HG03060 (cell line): Measurements from ENCODE around the gene CMTM6.
"Not testable (repeated sequence)": the region's sequence is repeated elsewhere in the genome, so short reads cannot be mapped to it uniquely, and the experiment has no call there.

Experiments used
- ATAC-seq: cut with Tn5 transposase; IDR thresholded peaks from one replicate; pipeline ENCODE4 v1.9.1; 2021; ENCODE audit warnings: low read depth, moderate number of reproducible peaks; ENCODE audit not compliant: unreplicated experiment

The CMTM6 gene

DNA sequence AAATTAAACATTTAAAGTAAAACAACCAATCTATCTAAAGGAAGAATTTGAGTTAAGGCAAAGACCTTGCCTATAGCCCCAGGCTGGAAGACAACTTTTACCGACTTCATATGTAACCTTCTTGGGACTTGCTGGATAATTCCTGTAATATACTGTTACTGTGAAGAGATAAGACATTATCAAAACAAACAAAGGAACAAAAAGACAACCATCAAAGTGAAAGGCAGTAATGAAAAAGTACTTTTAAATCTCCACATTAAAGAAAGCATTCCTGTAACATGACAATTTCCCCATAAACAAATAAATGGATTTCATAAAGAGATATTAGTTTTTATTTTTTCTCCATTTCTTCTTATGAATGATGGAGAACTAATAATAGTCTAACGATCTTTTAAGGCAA, 2.4 kb downstream of the CMTM6 start:
- no peak for ATAC-seq

DNA sequence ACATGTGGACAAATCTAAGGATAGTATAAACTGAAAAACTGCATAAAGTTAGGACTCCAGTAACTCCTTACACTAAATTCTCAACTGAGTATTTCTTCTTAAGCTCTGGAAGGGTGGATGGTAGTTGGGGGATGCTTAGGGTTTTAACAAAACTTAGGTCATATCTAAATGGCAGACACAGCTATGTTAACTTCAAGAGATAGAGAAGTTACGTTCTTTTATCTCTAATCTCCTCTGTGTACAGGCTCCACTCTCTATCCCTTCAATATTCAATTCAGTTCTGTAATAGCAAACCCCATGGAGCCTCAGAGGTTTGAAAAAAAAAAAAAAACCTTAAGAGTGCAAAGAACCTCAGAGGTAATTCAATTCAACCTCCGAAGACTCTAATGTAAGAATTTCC, 3.1 kb downstream of the CMTM6 start:
- ATAC-seq: no peak

DNA sequence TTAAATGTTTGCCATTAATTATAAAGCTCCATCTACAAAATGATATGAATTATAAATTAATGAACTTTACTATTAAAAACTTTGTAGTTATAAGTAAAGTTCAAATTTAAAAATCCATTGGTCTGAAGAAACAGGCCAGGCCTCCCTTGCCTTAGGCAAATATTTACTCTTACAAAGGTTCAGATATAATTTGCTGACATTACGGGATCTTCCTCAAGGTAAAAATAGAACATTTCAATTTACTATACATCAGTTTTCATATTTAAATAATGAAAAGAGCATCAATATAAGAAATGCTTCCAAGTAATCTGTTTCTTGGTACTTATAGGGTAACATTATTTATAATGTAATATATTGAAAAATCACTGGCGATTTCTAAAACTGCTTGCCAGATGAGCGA, 3.7 kb downstream of the CMTM6 start:
- no peak for ATAC-seq

DNA sequence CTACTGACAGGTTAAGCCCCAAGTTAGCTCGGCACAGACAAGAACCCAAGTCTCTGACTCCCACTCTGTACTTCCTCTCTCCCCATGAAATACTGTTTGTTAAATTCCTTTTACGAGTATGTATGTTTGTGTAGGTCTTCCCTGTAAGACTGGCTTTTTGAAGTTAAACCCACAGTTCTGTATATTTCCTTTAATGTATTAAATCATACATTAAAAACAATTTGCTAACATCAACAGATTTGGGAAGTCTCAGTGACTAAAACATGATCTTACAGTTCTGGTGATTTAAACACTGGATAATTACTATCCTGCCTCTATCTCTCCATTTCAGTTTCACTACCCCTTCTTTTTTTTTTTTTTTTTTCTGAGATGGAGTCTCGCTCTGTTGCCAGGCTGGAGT, 4.4 kb downstream of the CMTM6 start:
- no peak for ATAC-seq

DNA sequence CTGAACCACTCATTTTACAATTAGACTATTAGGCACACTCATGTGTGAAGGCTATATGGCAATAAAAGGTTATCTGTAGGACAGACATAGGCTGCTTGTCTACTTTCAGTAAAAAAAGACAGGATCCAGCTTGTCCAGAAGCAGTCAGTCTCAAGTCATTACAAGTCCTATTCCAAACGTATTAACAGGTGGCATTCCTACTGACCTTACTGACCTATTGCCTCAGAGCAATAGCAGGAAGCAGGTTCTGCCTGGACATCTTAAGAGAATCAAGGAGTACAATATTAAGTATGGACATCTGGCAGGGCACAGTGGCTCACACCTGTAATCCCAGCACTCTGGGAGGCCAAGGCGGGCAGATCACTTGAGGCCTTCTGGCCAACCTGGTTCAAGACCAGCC, 7.0 kb downstream of the CMTM6 start:
- ATAC-seq: no peak

DNA sequence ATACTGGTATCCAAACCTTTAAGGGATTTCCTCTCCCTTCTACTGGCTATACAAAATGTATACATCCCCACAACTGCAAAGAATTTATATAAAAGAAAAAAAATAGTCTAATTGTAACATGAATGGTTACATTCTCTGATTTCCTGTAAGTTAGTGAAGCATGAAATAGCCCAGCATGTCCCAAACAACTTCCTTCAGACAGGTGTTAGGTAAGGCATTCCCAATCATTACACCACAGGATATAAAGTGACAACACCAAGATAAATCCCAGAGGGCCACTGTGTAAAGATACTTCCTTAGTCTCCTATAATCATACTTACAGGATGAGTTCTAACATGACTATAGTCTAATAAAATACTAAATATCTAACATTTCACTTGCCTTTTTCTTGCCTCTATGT, 7.6 kb downstream of the CMTM6 start:
- ATAC-seq: no peak

DNA sequence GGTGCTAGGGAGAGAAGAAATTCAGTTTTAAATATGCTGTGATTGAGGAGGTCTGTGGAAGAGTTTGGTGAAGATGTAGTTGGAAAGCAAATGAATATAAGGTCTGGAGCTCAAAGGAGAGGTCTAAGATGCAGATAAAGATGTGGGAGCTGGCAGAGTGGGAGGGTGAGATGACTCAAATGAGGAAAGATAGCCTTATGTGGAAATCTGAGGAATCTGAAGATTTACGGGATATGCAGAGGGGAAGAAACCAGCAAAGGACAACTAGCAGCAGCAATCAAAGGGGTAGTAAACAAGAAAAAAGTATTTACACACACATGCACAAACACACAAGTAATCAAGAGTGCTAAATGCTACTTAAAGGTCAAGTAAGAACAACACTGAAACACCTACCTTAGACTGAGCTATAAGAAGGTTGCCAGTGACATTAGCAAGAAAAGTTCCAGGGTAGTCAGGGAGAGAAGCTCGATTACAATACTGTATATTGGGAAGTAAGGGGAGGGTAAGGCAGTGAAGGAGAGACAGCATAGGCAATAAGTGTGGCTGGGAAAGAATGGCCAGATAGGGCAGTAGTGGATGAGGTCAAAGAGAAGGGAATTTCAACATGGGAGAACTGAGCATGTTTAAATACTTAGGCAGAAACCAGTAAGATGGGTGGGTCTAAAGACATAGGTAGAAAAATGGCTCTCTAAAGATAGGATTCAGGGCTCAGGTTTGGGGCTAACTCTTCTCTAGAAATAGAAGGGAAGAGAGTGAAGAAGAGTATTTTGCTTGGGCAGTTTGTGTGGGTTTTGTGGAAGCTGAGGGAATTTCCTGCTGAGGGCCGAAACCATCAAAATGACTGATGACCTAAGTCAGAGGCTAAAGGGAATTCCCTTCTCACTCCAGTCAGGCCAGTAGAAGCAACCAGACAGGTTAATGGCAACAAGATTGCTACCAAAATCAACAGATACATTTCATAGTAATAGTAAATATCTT, 8.9 kb downstream of the CMTM6 start:
- no peak for ATAC-seq

DNA sequence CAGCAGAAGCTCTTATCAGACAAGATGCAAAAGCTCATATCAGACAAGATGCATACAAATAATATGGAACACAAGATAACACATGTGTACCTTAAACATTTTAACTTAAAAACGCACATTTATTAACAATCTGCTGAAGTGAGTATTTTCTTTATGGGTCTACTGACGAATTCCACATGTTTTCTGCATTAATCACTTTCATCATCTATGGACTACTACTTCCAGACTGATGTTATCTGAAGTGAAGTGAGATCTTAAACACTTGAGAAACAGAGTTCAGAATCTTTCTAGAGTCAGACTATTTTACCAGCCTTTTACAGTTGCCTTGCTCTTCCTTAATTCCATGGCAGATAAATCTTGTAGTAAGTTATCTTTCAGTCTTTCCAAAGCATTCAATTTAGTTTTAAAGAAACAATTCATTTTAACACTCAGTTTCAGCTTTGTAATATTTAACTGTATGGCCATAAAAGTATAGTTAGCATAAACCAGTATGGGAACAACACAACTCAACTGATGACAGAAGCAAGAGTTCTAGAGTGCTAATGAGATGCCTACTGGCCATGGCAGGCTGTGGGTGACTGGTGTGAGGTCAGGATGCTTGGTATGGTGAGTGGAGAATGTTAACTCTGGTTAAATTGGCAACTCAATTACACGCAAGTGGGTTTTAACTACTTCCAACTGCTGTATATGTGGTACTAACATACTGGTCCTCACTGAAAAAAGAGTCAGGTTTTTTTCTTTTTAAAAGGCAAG, 9.8 kb downstream of the CMTM6 start:
- ATAC-seq: no peak

DNA sequence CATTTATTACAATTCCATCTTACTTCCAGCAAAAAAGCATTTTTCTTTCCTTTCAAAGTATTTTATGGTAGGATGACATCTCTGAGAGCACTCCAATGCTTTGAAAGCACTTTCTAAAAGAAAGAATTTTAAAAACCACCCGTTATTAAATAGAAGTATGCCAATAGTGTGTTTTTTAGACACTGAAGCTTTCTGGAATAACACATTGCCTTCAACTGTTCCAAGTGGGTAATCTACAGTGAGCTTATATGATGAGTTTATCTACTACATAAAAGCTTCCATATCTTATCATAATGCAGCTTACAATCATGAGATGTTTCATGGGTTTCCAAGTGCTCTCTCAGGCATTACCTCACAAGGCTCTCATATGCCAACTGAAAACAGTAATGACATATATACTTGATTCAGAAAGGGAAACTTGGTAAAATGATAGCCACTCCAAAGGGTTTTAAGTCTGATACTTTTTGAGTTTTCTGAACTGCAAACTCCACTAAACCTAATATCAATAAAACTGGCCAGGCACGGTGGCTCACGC, 14.1 kb downstream of the CMTM6 start:
- ATAC-seq: no peak

DNA sequence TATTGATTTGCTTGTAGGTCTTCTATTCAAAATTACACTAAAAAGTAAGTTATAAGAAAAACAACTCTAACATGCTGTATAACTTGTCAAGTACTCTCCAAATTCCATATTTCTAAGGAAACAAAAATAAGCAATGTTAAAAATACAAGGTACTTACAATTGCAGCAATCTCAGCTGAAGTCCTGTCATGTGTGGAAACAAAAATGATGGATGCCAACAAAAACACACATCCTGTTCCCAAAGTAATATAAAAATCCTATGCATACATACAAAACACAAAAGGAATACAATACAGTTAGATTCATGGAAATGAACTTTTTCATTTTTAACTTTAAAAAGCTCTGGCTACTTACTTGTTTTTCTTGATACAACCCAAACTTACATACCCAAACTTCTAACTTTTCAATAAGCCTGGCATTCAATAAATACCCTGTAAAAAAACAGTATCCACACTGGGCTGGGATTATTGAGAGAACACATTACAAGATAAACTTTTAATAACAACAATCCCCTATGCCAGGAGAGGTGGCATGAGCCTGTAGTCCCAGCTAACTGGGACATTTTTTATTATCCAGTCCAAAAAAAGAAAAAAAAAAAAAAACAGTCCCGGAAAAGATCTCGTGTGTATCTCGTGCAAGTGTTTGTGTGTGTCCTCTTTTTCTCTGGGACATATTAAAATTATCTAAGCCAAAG, 14.7 kb downstream of the CMTM6 start:
- no peak for ATAC-seq

DNA sequence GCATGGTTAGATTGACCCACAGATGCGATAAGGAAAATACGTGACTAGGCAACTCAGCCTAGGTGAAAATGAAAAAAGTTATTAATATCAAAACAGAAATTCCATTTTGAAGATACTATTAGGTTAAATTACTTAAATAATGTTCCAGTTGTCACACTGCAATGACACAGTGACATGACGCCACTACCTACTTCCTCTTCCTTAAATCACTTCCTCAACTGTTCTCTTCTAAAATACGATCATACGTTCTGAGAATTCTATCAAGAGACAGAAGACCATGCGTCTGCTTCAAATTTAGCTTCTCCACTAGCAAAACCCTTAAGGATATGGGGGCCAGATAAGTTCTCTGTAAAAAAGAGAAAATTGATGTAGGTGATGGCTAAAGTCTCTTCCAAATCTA, 18.2 kb downstream of the CMTM6 start:
- ATAC-seq: no peak

DNA sequence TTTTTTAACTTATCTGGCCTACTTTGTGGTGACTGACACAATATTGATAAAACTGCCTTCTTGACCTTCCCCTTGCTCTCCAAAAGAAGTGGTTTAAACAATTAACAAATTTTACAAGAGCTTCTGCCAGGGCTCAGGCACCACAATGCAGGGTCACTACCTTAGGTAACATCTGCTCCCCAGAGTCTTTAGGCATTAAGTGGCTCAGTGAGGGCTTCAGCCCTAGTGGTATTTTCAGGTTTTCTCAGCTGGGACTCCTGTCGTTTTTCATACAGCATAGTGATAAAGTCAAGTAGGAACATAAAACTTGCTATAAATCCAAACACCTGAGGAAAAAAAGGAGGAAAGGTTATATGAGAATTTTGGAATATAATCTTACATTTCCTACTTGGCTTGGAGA, 18.9 kb downstream of the CMTM6 start:
- ATAC-seq: no peak

DNA sequence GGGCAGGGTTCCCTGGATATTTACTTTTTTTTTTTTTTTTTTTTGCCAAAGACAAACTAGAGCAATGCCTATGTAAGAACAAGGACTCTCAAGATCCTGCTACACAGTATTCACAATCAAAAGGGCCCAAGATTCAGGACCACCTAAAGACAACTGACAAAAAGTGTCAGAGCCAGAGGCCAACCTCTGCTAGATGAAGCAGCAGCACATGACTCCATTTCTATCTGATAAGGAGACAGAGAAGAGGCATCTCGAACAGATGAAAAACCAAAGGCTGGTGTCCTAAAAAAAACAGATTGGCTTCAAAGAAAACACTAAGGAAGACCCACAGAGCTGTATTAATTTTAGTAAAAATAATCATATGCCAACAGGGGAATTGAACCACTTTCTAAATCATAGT, 20.0 kb downstream of the CMTM6 start:
- ATAC-seq: no peak

DNA sequence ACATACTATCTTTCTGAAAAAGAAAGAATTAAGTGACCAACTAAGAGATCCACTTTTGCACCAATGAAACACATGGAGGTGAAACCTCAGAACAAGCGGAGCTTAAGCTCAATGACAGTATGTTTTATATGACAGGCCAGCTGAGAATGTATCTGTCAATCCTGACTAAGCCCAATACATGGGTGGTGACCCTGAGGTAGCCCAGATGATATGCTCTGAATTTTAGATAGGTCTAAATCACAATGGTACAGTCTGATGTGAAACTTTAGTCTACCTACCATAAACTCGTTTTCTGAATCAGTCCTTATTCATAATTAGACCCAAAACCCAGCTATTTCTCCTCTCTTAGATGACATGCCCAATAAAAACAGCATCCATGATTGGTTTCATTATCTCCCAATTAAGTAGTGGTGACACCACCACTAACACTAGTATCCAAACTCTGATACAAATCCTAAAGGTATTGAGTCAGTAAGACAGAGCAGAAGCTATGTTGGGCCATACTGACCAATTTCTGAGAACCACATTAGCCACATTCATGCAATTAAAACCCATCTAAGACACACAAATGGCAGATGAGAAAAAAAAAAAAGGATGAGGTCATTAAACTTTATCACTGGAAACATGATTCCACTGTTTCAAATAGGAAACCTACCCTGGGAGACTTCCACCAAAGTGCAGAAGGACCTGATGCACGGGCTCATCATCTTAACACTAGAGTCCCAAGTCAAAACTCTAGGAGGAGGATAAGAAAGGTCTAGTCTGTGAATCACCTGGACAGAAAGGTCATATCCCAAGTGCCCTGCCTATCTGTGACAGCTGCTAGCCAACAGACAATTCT, 20.6 kb downstream of the CMTM6 start:
- ATAC-seq: no peak

DNA sequence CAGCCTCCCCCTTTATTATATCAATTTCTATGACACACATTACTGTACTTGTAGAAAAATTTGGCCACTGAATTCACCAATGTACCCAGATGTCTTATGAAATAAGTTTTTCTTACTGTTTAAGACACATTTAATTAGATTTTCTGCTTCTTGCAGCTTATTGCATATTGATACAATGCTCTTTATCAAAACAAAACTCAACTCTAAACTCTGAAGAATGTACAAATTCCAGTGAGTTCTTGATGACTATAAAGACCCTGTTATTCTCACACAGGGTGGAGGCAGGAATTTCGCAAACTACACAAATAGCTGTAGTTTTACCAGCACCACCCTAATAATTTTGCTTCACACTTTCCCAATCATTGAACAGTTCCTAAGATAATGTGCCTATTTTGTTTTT, 22.0 kb downstream of the CMTM6 start:
- ATAC-seq: no peak

DNA sequence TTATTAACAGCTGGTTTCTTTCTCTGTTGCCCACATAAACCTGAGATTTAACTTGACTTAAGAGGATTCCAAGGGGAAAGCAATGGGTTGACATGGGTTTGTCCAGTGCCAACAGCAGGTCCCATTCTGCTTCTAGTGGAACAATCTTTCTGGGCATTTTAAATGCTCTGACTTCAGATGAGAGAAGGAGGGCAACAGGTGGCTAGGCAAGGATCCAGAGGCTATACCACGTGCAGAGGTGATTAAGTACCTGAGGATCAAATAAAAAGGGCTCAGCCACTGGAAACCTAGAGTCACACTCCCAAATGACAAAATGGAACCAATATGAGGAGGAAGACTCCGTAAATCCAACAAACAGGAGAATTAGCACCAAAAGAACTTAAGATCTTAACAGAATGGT, 28.5 kb downstream of the CMTM6 start:
- no peak for ATAC-seq

DNA sequence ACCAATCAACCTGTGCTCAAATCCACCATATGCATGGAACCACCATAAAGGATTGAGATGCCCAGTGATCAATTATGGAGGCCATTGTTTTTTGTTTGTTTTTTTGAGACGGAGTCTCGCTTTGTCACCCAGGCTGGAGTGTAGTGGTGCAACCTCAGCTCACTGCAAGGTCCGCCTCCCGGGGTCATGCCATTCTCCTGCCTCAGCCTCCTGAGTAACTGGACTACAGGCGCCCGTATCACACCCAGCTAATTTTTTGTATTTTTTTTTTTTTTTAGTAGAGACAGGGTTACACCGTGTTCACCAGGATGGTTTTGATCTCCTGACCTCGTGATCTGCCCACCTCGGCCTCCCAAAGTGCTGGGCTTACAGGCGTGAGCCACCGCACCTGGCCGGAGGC, 30.5 kb downstream of the CMTM6 start:
- not testable (repeated sequence) for ATAC-seq

DNA sequence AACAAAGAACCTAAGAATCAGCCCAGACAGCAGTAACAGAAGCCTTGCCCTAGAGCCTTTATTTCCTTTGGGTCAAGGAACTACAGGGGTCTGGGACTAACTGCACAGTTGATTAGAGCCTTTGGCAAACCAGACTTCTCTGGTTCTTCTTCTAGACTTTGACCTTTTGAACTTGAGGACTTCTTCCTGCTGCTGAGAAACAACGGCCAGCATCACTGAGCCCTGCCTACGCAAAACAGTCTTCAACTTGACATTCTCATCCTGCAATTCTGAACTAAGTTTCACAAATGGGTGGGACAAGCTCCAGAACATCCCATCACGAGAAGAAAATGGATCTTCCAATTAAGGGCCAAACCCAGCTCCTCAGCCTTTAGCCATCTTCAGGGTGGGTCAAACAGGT, 31.4 kb downstream of the CMTM6 start:
- ATAC-seq: no peak

DNA sequence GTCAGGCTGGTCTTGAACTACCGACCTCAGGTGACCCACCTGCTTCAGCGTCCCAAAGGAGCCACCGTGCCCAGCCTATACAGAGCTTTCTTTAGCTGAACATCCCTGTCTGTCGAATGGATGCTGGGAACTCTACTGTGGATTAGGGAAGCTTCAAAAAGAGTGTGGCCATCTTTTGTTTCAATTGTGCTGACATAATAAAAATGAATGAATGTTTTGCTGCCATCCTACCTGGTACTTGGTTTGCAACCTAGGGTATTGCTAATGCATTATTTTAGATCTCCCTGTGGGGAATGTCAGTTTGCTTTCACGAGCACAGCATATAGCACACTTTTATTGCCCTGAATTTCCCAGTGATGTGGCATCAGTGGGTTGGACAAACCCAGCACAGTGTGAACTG, 32.3 kb downstream of the CMTM6 start:
- no peak for ATAC-seq
